GM18498 (cell line): ENCODE measurements around the gene KRT4.
"Not testable (repeated sequence)": the region's sequence is repeated elsewhere in the genome, so short reads cannot be mapped to it uniquely, and the experiment has no call there.

Source experiments
- ATAC-seq: cut with Tn5 transposase; IDR thresholded peaks from one replicate; pipeline ENCODE4 v1.9.1; 2021; ENCODE audit warnings: mild to moderate bottlenecking, moderate library complexity; ENCODE audit not compliant: unreplicated experiment

Gene KRT4

DNA sequence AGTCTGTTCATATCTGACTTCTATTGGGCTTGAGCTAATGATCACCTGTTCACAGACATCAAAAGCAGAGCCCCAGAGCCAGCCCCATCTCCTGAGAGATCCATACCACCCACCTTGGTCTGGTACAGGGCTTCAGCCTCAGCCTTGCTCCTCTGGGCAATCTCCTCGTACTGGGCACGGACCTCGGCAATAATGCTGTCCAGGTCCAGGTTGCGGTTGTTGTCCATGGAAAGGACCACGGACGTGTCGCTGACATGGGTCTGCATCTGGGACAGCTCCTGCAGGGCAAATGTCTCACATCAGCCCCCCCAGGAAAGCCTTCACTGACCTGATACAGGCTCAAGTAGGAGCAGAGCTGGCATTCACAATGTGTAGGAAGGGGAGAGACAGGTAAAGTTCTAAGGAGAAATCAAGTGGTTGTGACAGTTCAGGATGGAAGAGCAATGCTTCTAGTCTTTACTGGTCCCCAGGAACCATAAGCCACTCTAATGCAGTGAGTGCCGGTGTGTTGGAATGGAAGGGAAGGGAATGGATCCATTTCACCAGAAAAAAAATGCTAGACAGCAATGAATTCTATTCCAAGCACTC, 5.2 kb downstream of the KRT4 start:
- no peak for ATAC-seq

DNA sequence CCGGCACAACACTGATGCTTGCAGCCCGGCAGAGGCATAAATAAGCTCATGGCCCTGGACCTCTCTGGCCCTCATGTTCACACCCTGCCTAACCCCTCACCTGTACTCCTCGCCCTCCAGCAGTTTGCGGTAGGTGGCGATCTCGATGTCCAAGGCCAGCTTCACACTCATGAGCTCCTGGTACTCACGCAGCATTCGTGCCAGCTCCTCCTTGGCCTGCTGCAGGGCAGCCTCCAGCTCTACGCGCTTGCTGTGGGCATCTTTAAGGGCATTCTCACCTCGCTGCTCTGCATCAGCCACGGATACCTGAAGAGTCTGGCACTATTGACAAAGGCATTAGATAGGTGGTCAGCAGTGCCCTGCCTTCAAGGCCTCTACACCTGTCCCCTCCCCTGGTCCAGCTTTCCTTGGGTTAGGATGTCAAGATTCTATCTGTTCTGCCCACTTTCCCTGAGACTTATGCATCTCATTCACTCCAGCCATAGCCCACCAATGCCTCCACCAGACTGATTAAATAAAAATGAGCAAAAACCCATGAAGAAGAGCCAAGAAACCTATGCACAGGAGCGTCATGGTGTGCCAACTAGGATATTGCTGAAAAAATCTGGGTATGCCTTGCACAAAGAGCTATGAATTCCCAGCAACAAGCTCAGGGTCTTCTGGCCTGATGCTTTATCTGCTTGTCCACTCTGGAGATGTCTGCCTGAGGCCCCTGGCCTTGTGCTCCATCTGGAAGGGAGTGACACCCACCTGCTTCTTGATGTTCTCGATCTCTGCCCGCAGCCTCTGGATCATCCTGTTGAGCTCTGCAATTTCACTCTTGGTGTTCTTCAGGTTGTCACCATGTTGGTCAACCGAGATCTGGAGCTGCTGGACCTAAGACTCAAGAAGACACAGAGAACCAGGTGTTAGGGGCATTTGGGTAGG, 6.1 kb downstream of the KRT4 start:
- ATAC-seq, result no peak

DNA sequence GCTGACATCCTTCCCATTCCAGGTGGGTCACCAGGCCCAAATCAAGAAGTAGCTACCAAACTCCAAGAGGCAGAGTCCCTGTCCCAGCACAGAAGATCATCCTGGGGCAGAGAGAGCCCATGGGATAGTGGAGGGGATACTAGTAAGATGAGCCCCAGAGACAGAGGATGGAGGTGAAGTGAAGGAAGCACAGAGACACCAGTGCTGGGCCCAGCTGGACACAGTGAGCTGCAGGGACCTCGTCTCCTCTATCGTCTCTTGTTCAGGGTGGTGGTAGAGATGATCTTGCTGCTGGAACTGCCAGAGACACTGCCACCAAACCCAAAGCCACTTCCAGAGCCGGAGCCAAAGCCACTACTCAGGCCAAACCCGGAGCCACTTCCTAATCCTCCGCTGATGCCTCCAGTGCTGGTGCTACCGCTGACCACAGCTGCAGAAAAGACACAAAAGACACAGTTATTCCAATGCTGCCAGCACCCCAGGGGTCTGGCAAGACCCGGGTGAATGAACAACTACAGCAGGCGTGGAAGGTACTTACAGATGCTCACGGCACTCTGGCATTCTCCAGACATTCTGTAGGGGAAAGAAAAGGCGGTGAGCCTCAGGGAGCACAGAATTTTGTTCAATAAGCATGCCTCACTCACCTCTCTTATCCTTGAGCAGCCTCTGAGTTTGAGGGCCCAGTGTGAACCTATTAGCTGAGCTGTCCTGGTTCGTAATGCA, 6.9 kb downstream of the KRT4 start:
- ATAC-seq, result no peak

DNA sequence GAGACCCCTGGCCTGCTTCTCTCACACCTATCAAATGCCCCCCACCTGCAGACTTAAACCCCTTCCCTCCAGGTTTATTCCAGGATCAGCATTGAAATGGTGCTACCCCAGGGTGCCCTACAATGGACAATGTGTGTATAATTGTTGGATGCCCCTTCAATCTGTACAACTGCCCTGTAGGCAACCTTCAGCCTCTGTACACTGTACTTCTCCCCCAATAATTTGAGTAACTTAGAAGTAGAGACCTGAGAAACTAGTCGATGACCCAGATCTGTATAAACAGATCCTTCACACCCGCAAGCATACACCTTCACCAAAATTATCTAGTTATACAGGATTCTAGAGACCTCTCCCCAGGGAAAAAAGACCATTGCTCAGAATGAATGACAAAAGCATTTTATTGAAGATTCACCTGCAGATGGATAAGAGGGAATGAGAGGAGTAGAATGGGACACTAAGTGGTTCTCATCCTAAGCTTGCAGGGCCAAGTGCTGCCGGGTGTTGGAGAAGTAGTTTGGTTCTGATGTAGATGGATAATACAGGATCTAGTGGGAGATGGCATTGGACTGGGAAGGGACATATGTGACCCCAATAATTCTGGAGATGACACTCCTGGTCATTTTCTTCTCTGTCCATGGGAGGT, 7.6 kb downstream of the KRT4 start:
- no peak for ATAC-seq

GRCh38 chr12:52805739-52806138, 8.2 kb downstream of the KRT4 start:
- ATAC-seq, result no peak

- ATAC-seq, result no peak
Measured at GRCh38 chr12:52805000-52805399, 8.9 kb downstream of the KRT4 start.

DNA sequence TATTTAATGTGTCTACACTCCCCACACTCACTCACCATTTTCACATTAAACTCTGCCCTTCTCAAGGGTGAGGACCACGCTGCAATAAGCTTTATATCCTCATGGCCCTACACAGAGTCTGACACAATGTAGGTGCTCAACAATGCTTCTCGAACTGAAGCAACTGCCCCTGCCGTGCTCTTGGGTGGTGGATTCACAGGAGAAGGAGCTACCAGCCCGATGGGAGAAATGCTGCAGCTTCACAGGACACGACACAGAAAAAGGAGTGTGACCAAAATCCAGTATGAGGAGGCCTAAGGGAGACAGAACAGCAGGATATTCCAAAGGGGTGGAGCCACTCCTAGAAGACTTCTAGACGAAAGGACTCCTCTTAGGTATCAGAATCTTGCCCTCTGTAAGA, 11.5 kb downstream of the KRT4 start:
- ATAC-seq, result no peak

DNA sequence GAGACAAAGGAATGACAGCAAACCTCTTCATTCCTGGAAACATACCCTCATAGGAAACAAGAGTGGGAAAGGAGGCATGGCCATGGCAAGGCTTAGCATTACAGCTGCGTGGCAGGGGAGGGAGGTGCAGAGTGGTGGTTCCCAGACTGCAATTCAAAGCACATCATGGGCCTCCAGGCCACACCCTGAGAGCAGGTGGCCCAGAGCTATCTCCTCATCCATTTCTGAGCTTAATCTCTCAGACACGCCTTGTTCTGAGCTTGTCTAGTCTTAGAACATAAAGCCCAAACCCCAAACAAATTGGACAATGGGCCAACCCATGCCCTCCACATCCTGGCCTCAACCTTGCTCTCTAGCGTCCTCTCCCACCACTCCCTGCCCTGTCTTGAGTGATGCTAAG, 12.1 kb downstream of the KRT4 start:
- ATAC-seq, result no peak

DNA sequence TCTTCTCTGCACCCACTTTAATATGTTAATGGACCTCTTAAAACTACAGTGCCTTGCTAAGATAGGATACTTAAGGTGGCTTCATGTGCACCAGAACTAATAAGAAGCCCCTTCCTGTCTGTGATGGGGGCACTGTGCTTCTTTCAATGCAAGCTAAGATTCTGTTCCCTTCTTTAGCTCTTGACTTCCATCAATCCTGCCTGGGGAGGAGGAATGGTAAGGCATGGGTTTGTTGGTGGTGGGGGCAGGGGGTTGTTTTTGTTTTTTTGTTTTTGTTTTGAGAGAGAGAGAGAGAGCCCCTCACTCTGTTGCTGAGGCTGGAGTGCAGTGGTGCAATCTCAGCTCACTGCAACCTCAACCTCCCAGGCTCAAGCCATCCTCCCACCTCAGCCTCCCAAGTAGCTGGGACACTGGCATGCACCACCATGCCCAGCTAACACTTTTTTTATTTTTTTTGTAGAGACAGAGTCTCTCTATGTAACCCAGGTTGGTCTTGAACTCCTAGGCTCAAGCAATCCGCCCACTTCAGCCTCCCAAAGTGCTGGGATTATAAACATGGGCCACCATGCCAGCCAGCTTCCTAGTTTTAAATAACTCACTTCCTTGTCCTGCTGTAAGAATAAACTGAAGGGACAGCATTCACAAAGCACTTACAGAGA, 13.5 kb downstream of the KRT4 start:
- no peak for ATAC-seq

- ATAC-seq, result no peak
Measured at GRCh38 chr12:52799505-52800211, 14.3 kb downstream of the KRT4 start.

DNA sequence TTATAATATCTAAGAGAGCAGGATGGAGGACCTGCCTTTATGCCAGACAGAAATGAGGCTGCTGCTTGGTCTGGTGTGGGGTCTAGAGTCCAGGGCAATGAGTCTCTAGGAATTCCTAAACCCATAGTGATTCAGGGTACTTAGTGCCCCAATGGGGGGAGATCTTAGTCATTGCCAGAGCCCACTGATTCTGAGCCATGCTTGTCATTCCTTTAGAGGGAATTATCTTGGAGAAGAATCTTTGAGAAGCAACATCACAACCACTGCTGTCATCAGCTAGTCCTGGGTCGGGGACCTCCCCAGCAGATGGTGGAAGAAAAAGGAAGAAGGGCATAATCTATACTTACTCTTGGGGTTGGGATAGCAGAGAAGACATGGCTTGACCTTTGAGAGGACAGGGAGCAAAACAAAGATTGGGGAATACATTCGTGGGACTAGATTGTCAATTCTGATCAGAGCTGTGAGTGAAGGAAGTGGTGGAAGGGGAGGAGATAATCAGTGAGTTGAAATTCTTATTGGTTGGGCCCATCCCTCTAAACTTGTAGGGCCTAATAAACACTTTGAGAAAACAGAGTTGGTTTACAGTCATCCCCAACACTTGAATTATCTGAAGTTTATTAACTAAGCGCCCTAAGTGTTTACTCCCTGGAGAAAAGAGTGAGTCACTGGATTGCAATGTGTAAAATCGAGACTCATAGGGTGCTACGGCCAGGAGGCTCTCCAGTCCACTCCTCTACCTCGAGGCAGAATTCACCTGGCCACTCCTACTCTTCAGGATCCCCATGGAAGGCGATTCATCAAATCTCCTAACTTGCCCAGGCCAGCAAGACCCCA, 15.0 kb downstream of the KRT4 start:
- ATAC-seq, result no peak

- no peak for ATAC-seq
Measured at GRCh38 chr12:52798003-52798670, 15.8 kb downstream of the KRT4 start.

GRCh38 chr12:52797529-52797894, 16.4 kb downstream of the KRT4 start:
- no peak for ATAC-seq

- no peak for ATAC-seq
Measured at GRCh38 chr12:52796839-52797528, 16.9 kb downstream of the KRT4 start.

- no peak for ATAC-seq
Measured at GRCh38 chr12:52796429-52796794, 17.5 kb downstream of the KRT4 start.

DNA sequence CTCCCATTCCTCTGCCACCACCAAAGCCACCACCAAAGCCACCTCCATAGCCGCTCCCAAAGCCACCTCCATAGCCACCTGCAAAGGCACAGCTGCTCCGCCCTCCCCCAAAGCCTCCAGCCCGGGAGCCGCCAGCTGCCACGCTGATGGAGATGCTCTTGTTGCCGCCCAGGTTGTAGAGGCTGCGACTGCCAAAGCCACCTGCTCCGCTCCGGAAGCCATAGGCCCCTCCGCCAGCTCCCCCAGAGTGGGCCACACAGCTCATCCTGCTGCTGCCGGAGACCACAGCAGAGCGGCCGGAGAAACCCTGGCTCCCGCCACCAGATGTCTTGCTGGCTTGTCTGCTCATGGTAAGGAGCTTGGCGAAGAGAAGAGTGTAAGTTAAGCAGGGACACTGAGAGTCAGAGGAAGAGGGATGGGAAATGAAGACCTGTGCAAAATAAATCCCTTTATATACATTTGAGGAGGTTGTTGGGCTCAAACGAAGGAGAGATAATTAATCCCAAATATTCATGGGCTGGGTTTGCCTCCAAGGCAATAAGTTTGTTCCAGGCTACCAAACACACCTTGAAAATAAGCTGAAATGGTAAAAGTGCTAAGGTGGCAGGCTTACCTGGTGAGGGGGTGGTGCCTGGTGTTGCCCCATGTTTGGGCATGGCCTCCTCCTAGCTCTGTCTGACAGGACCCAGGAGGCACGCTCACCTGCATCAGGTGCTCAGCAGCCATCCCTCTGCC, 18.1 kb downstream of the KRT4 start, which contains the start of gene KRT3:
Gene KRT3 (minus strand): TSS at position 424 of the 735 bp plus-strand sequence. CDS start 75 bp downstream, at position 349.
- no peak for ATAC-seq

DNA sequence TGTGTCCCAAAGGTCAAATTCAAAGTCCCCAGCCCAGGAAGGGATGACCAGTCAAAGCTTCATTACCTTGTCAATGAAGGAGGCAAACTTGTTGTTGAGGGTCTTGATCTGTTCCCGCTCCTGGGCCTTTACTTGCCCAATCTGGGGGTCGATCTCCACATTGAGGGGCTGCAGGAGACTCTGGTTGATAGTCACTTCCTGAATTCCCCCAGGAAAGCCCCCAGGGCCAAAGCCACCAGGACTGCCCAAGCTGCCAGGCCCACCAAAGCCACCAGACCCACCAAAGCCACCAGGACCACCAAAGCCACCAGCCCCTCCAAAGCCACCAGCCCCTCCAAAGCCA, 18.6 kb downstream of the KRT4 start:
- ATAC-seq, result not testable (repeated sequence)
